Panc1 (cell line): ENCODE measurements around the gene CACTIN. TPM values are rescaled to one million over a fixed set of nuclear protein-coding genes. Genes with fewer than 3 reads are reported as not detected.

Experiments
- ATAC-seq: fragments of 200-7000 bp; cut with Tn5 transposase; 2 replicates; pipeline ENCODE4 v1.9.1; 2020; ENCODE audit warnings: mild to moderate bottlenecking, moderate library complexity
- BruUV-seq: library from RNA; stranded (reverse); fragments of 400-500 nt; replicated peaks from 2 replicates; lab custom pipeline; 2021; lab: Mats Ljungman, UMichigan
- CTCF ChIA-PET: fragments of 300-600 bp; sonication (Branson Sonifier 250); formaldehyde crosslinking; loops from one replicate; lab custom pipeline; 2022; ENCODE audit warnings: antibody characterized with exemption; lab: Charles Lee
- POLR2A ChIA-PET: fragments of 300-600 bp; sonication (Branson Sonifier 250); formaldehyde crosslinking; loops from one replicate; lab custom pipeline; 2022; ENCODE audit warnings: antibody characterized with exemption; lab: Charles Lee
- DNase-seq: peaks from one replicate; pipeline ENCODE4 v3.0.0-alpha.2; 2010; ENCODE audit warnings: low read depth, low spot score
- H3K27ac ChIP-seq: 2 replicates; pipeline ENCODE4 v1.5.1; 2011; ENCODE audit warnings: mild to moderate bottlenecking, low read length, inconsistent platforms
- H3K27me3 ChIP-seq: fragments of 200-500 bp; sonication (Bioruptor generic); 2 replicates; pipeline ENCODE4 v1.6.0; 2014; ENCODE audit warnings: low read length, inconsistent platforms; ENCODE audit not compliant: control insufficient read depth, insufficient read depth
- H3K36me3 ChIP-seq: fragments of 200-500 bp; sonication (Bioruptor generic); 2 replicates; pipeline ENCODE4 v1.5.1; 2014; ENCODE audit warnings: inconsistent platforms, mild to moderate bottlenecking, low read length, moderate library complexity; ENCODE audit not compliant: control insufficient read depth, insufficient read depth
- H3K4me1 ChIP-seq: 2 replicates; pipeline ENCODE4 v1.5.1; 2011; ENCODE audit warnings: inconsistent platforms, mild to moderate bottlenecking, low read length, moderate library complexity; ENCODE audit not compliant: control insufficient read depth, insufficient read depth
- H3K4me3 ChIP-seq, 2 experiments: 2 replicates each; pipeline ENCODE4 v1.5.1; 2011 to 2012; ENCODE audit warnings: low read depth in 2 of 2, low read length in 2 of 2, mild to moderate bottlenecking in 2 of 2, inconsistent platforms in 1 of 2, moderate library complexity in 1 of 2
- H3K9me3 ChIP-seq: fragments of 200-500 bp; sonication (Bioruptor generic); 2 replicates; pipeline ENCODE4 v1.5.1; 2014; ENCODE audit warnings: low read depth, mild to moderate bottlenecking, inconsistent platforms, low read length, moderate library complexity; ENCODE audit not compliant: control insufficient read depth, insufficient read depth
- CTCF ChIP-seq: fragments of 450-650 bp; IDR thresholded peaks from 2 replicates; pipeline ENCODE4 v1.5.1; 2017; ENCODE audit warnings: mild to moderate bottlenecking
- POLR2AphosphoS5 ChIP-seq: IDR thresholded peaks from 2 replicates; pipeline ENCODE4 v1.6.1; 2012; ENCODE audit warnings: mild to moderate bottlenecking, low read depth, low read length, moderate library complexity
- REST ChIP-seq, 2 experiments: IDR thresholded peaks; 2 replicates each; pipeline ENCODE4 v1.6.1; 2011 to 2012; ENCODE audit warnings: low read depth in 2 of 2, control low read depth in 1 of 2, low read length in 1 of 2, mild to moderate bottlenecking in 1 of 2, moderate library complexity in 1 of 2; ENCODE audit not compliant: insufficient read depth in 1 of 2
- SIN3A ChIP-seq: IDR thresholded peaks from 2 replicates; pipeline ENCODE4 v1.6.1; 2012; ENCODE audit warnings: low read depth, mild to moderate bottlenecking, low read length, moderate library complexity, borderline replicate concordance; ENCODE audit not compliant: insufficient read depth
- TCF7L2 ChIP-seq: IDR thresholded peaks from 2 replicates; pipeline ENCODE4 v1.6.1; 2011; ENCODE audit warnings: mild to moderate bottlenecking, low read depth, low read length, inconsistent platforms
- in situ Hi-C: cut with HindIII; loops from 2 replicates; pipeline ENCODE4 v1.10.0; 2016; ENCODE audit warnings: low sequenced_read_pairs, low pct_unique_long_range_greater_than_20kb
- intact Hi-C: fragments of 100-400 bp; cut with micrococcal nuclease; formaldehyde crosslinking; loops from one replicate; pipeline ENCODE4 v1.10.0; 2022; ENCODE audit not compliant: unreplicated experiment
- total RNA-seq: library from RNA; stranded (reverse); gene quantifications from one replicate; pipeline ENCODE4 v1.2.1, GENCODE V29; 2021; ENCODE audit not compliant: unreplicated experiment

CACTIN gene
- total RNA-seq, 1 experiment from 2014 or later, result 25.2 TPM

- no peak for TF ChIP-seq REST (IDR thresholded peaks at IDR 0.05; ENCODE audit: insufficient read depth in 1 of 2, low read depth in 2 of 2, low read length in 1 of 2)
- TF ChIP-seq TCF7L2, result no peak
- no peak for TF ChIP-seq POLR2AphosphoS5
- no peak for TF ChIP-seq CTCF
- no peak for TF ChIP-seq SIN3A
- DNase-seq (no peak), ATAC-seq (no peak)
- in situ Hi-C loops, result no loop called here
- intact Hi-C loops, result no loop called here
- no TSS peak for BruUV-seq
- H3K9me3 ChIP-seq, result no peaks in the 10 kb centered on the region
- no peak overlapping the region for H3K27ac ChIP-seq
- H3K36me3 ChIP-seq, result no peaks in the 10 kb centered on the region
- ChIA-PET CTCF (interaction anchor here (0.5 kb wide), 1 partner anchor 22 kb away, joined by 7 read pairs; no protein-coding TSS in a partner anchor), POLR2A (no interaction called here)
- no peaks in the 10 kb centered on the region for H3K27me3 ChIP-seq
- peaks cover 32% of the 10 kb centered on the region for H3K4me1 ChIP-seq
- H3K4me3 ChIP-seq, result no peak overlapping the region; a peak in 1 of 4 replicates
Measured at GRCh38 chr19:3604987-3605343, 21.6 kb downstream of the CACTIN start.

GRCh38 chr19:3604227-3604986, 22.2 kb downstream of the CACTIN start:
- in situ Hi-C loops, result no loop called here
- DNase-seq, result no peak
- H3K4me3 ChIP-seq, result no peak overlapping the region
- POLR2A ChIA-PET, result no interaction called here
- no TSS peak for BruUV-seq
- no peaks in the 10 kb centered on the region for H3K27me3 ChIP-seq
- peaks cover 27% of the 10 kb centered on the region for H3K4me1 ChIP-seq
- H3K36me3 ChIP-seq, result no peaks in the 10 kb centered on the region
- TF ChIP-seq REST (IDR thresholded peaks at IDR 0.05; ENCODE audit: insufficient read depth in 1 of 2, low read depth in 2 of 2, low read length in 1 of 2) (no peak), CTCF (no peak), TCF7L2 (no peak), SIN3A (no peak), POLR2AphosphoS5 (no peak)
- CTCF ChIA-PET, result no interaction called here
- intact Hi-C loops, result no loop called here
- ATAC-seq, result no peak
- H3K27ac ChIP-seq, result no peak overlapping the region
- no peaks in the 10 kb centered on the region for H3K9me3 ChIP-seq
